Measurements from ENCODE around the gene ARMC9. TPM values are rescaled to one million over a fixed set of nuclear protein-coding genes. Genes with fewer than 3 reads are reported as not detected.

The ARMC9 gene
- total RNA-seq, 1 donor from 2014 or later = 178 TPM

GRCh38 chr2:231393149-231394131 lies 195.0 kb downstream of the ARMC9 start:
- no peaks in the 10 kb centered on the region for H3K9me3 Mint-ChIP-seq (ENCODE audit: unreplicated experiment)
- H3K36me3 Mint-ChIP-seq (ENCODE audit: unreplicated experiment) = no peaks in the 10 kb centered on the region
- no peak overlapping the region for H3K27ac Mint-ChIP-seq (ENCODE audit: unreplicated experiment)
- no peak for TF ChIP-seq CTCF (IDR thresholded peaks at IDR 0.05)
- DNase-seq (ENCODE audit: extremely low spot score, unreplicated experiment) = no peak
- peaks cover 20% of the 10 kb centered on the region for H3K4me1 Mint-ChIP-seq (ENCODE audit: unreplicated experiment)
- no peaks in the 10 kb centered on the region for H3K27me3 Mint-ChIP-seq (ENCODE audit: unreplicated experiment)
- H3K4me3 Mint-ChIP-seq (ENCODE audit: unreplicated experiment) = no peak overlapping the region

GRCh38 chr2:231394211-231395141 lies 196.0 kb downstream of the ARMC9 start:
- H3K27ac Mint-ChIP-seq (ENCODE audit: unreplicated experiment) = peak overlapping the region; percentile 23
- no peak for DNase-seq (ENCODE audit: extremely low spot score, unreplicated experiment)
- no peaks in the 10 kb centered on the region for H3K9me3 Mint-ChIP-seq (ENCODE audit: unreplicated experiment)
- H3K4me3 Mint-ChIP-seq (ENCODE audit: unreplicated experiment) = peak overlapping the region; percentile 66
- no peaks in the 10 kb centered on the region for H3K36me3 Mint-ChIP-seq (ENCODE audit: unreplicated experiment)
- no peak for TF ChIP-seq CTCF (IDR thresholded peaks at IDR 0.05)
- peaks cover 10% of the 10 kb centered on the region for H3K4me1 Mint-ChIP-seq (ENCODE audit: unreplicated experiment)
- no peaks in the 10 kb centered on the region for H3K27me3 Mint-ChIP-seq (ENCODE audit: unreplicated experiment)

DNA sequence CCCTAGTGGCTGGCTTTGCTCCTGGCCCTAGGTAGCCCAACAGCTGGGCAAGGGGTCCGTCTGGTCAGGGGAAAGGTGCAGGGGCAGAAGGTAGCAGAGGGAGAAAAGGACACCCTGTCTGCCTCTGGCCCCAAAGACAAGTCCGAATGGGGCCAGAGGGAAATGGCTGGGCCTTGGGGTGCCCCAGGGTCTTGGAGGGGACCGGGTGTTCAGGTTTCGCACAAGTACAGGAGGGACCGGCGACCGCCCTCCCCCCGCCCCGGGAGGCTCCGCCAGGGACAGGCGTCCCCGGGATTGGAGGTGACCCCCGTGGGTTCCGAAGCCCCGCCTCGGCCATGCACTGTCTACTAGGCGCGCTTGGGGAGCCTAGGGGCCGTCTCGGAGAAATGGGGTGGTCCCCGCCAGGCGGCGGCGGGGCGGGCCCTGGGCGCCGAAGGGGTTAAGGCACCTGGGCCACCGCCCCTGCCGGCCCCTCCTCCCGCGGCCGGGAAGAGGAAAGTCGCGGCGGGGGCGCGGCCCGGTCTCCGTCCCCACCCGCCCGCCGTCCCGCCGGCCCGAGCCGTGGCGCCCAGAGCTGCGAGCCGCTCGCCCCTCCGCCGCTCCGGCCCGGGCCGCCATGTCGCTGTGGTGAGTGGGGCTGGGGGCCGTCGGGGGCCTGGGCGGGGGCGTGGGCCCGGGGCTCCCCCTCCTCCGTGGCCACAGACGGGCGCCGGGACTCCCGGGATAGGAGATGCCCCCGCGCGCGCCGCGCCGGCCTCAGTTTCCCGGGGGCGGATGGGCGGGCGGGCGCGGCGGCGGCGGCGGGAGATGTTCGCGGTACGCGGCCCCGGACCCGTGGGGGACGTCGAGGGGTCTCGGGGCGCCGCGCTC lies 197.0 kb downstream of the ARMC9 start, which contains the start of gene B3GNT7:
B3GNT7 (plus strand) TSS at position 523 of the 870 bp plus-strand sequence; CDS start at position 617, 94 bp downstream.
- Mint-ChIP-seq H3K4me3 (ENCODE audit: unreplicated experiment) (peak within 1 kb of the TSS; percentile 66), H3K36me3 (ENCODE audit: unreplicated experiment) (no peaks in the 10 kb centered on the region), H3K27ac (ENCODE audit: unreplicated experiment) (peak within 1 kb of the TSS; percentile 23), H3K27me3 (ENCODE audit: unreplicated experiment) (no peaks in the 10 kb centered on the region), H3K4me1 (ENCODE audit: unreplicated experiment) (peaks cover 17% of the 10 kb centered on the region), H3K9me3 (ENCODE audit: unreplicated experiment) (no peaks in the 10 kb centered on the region)
- TF ChIP-seq CTCF (IDR thresholded peaks at IDR 0.05) = no peak
- DNase-seq (ENCODE audit: extremely low spot score, unreplicated experiment) = no peak

GRCh38 chr2:231396058-231396821 lies 197.8 kb downstream of the ARMC9 start:
- TF ChIP-seq CTCF (IDR thresholded peaks at IDR 0.05) = no peak

More at GRCh38 chr2:231396058-231396821, 197.8 kb downstream of the ARMC9 start:
- Mint-ChIP-seq H3K4me1 (ENCODE audit: unreplicated experiment) (peaks cover 19% of the 10 kb centered on the region), H3K27ac (ENCODE audit: unreplicated experiment) (no peak overlapping the region), H3K9me3 (ENCODE audit: unreplicated experiment) (no peaks in the 10 kb centered on the region), H3K4me3 (ENCODE audit: unreplicated experiment) (peak overlapping the region; percentile 57), H3K36me3 (ENCODE audit: unreplicated experiment) (no peaks in the 10 kb centered on the region), H3K27me3 (ENCODE audit: unreplicated experiment) (no peaks in the 10 kb centered on the region)
- no peak for DNase-seq (ENCODE audit: extremely low spot score, unreplicated experiment)

Measured in osteocyte (in vitro differentiated cells).